Vagina (tissue), 2 donors: ENCODE measurements around the gene BCOR.

ENCODE experiments used
- CTCF ChIP-seq, 3 experiments: fragments of 450-650 bp in 2 of 3; fragments of 200-600 bp in 1 of 3; sonication (generic) in 1 of 3; IDR thresholded peaks; one replicate each; pipeline ENCODE4 v1.5.1; 2017 to 2019; ENCODE audit warnings: antibody characterized with exemption in 3 of 3, mild to moderate bottlenecking in 2 of 3, moderate library complexity in 2 of 3
- POLR2A ChIP-seq, 2 donors: fragments of 450-650 bp; IDR thresholded peaks; one replicate each; pipeline ENCODE4 v1.6.1; 2017; ENCODE audit warnings: antibody characterized with exemption in 2 of 2, mild to moderate bottlenecking in 2 of 2, moderate library complexity in 2 of 2
- POLR2AphosphoS5 ChIP-seq, 2 donors: sonication (generic); formaldehyde crosslinking; IDR thresholded peaks; one replicate each; pipeline ENCODE4 v1.9.0; 2017; ENCODE audit warnings: antibody characterized with exemption in 2 of 2, mild to moderate bottlenecking in 2 of 2, low read depth in 1 of 2; ENCODE audit not compliant: insufficient read depth in 1 of 2

GRCh38 chrX:40108162-40108958 lies 10.6 kb upstream of the BCOR start:
- TF ChIP-seq POLR2A (IDR thresholded peaks at IDR 0.05) (no peak), CTCF (IDR thresholded peaks at IDR 0.05) (no peak), POLR2AphosphoS5 (IDR thresholded peaks at IDR 0.05; ENCODE audit: insufficient read depth in 1 of 2, low read depth in 1 of 2) (peak in 1 of 2 donors; percentile 32)
